HepG2 (cell line): Measurements from ENCODE around the gene RCBTB2. TPM values are rescaled to one million over a fixed set of nuclear protein-coding genes. Genes with fewer than 3 reads are reported as not detected.

Experiments
- ATAC-seq: fragments of 200-7000 bp; cut with Tn5 transposase; 3 replicates; pipeline ENCODE4 v1.9.1; 2020; ENCODE audit warnings: mild to moderate bottlenecking, moderate library complexity
- BruUV-seq: library from RNA; stranded (reverse); fragments of 400-500 nt; replicated peaks from 2 replicates; lab custom pipeline; 2021; lab: Mats Ljungman, UMichigan
- CTCF ChIA-PET: fragments of 300-600 bp; formaldehyde crosslinking; extraction: SDS; loops from one replicate; lab custom pipeline; 2021; ENCODE audit warnings: low total read pairs, inconsistent platforms, low intra/inter-chr PET ratio; lab: Yijun Ruan, JAX
- POLR2A ChIA-PET: fragments of 350-600 bp; sonication (Branson Sonifier 250); formaldehyde crosslinking; loops from one replicate; lab custom pipeline; 2020; ENCODE audit warnings: antibody characterized with exemption, inconsistent platforms; lab: Yijun Ruan, JAX
- DNase-seq: peaks from one replicate; pipeline ENCODE4 v3.0.0-alpha.2; 2015; ENCODE audit warnings: low spot score
- FAIRE-seq: peaks from 3 replicates; lab custom pipeline; 2011; peaks lifted over from hg19 to GRCh38; lab: Jason Lieb, UNC
- H2AFZ ChIP-seq: one replicate; pipeline ENCODE4 v1.6.1; 2011; ENCODE audit warnings: low read length, inconsistent platforms
- H3K27ac ChIP-seq: fragments of 300-600 bp; 3 replicates; pipeline ENCODE4 v1.8.0; 2011; ENCODE audit warnings: mixed run types, mild to moderate bottlenecking, mixed read lengths, low read length, inconsistent platforms; ENCODE audit not compliant: insufficient read depth; ENCODE audit errors: extremely low read length
- H3K27me3 ChIP-seq, 2 experiments: fragments of 200-600 bp in 1 of 2; 2 replicates in 1 of 2; 3 replicates in 1 of 2; pipeline versions ENCODE4 v1.6.0 to v1.8.0; 2011; ENCODE audit warnings: low read length in 2 of 2, mild to moderate bottlenecking in 2 of 2, moderate library complexity in 2 of 2, inconsistent platforms in 1 of 2; ENCODE audit not compliant: insufficient read depth in 2 of 2, control insufficient read depth in 1 of 2
- H3K36me3 ChIP-seq, 2 experiments: fragments of 200-600 bp in 1 of 2; replicated peaks in 1 of 2; 2 replicates in 1 of 2; 3 replicates in 1 of 2; pipeline versions ENCODE4 v1.5.1 to v1.8.0; 2011; ENCODE audit warnings: low read length in 2 of 2, inconsistent platforms in 1 of 2; ENCODE audit not compliant: insufficient read depth in 2 of 2, control insufficient read depth in 1 of 2
- H3K4me1 ChIP-seq: 2 replicates; pipeline ENCODE4 v1.5.1; 2012; ENCODE audit warnings: low read length, inconsistent platforms; ENCODE audit not compliant: insufficient read depth
- H3K4me2 ChIP-seq: 2 replicates; pipeline ENCODE4 v1.6.0; 2011; ENCODE audit warnings: low read depth, low read length, inconsistent platforms
- H3K4me3 ChIP-seq, 3 experiments: fragments of 200-600 bp in 1 of 3; sonication (generic), shearing (Covaris generic) in 1 of 3; replicated peaks in 1 of 3; 2 replicates each; pipeline ENCODE4 v1.5.1; 2011 to 2016; ENCODE audit warnings: low read length in 3 of 3, inconsistent platforms in 2 of 3, low read depth in 2 of 3, mild to moderate bottlenecking in 2 of 3, control low read depth in 1 of 3, mixed read lengths in 1 of 3; ENCODE audit not compliant: insufficient read depth in 1 of 3
- H3K79me2 ChIP-seq: one replicate; pipeline ENCODE4 v1.6.1; 2011; ENCODE audit warnings: low read length, inconsistent platforms; ENCODE audit not compliant: insufficient read depth
- H3K9ac ChIP-seq: 2 replicates; pipeline ENCODE4 v1.6.0; 2011; ENCODE audit warnings: mild to moderate bottlenecking, low read depth, low read length, inconsistent platforms; ENCODE audit not compliant: insufficient read depth
- H3K9me3 ChIP-seq: 2 replicates; pipeline ENCODE4 v1.5.1; 2012; ENCODE audit warnings: mild to moderate bottlenecking, low read length
- H4K20me1 ChIP-seq: 2 replicates; pipeline ENCODE4 v1.6.0; 2011; ENCODE audit warnings: inconsistent platforms, mild to moderate bottlenecking, low read length, moderate library complexity; ENCODE audit not compliant: insufficient read depth
- ARNT2 ChIP-seq: sonication (generic); formaldehyde crosslinking; IDR thresholded peaks from 2 replicates; pipeline ENCODE4 v1.8.0; 2022; ENCODE audit warnings: mild to moderate bottlenecking, low read depth, missing genetic modification reagents, moderate library complexity
- CCAR2 ChIP-seq: fragments of 200-400 bp; formaldehyde crosslinking; optimal IDR thresholded peaks from 2 replicates; pipeline ENCODE3; 2018; ENCODE audit warnings: low read depth, mild to moderate bottlenecking, low read length, moderate library complexity
- CENPT ChIP-seq: sonication (generic); formaldehyde crosslinking; IDR thresholded peaks from 2 replicates; pipeline ENCODE4 v1.8.0; 2022; ENCODE audit warnings: low read depth, mild to moderate bottlenecking, moderate library complexity, missing genetic modification reagents
- CHD4 ChIP-seq: fragments of 200-600 bp; sonication (generic); IDR thresholded peaks from 2 replicates; pipeline ENCODE4 v1.7.0; 2017; ENCODE audit warnings: mild to moderate bottlenecking, low read length, borderline replicate concordance
- ISL2 ChIP-seq: sonication (generic); formaldehyde crosslinking; IDR thresholded peaks from 2 replicates; pipeline ENCODE4 v1.5.0; 2020; ENCODE audit warnings: missing genetic modification reagents
- KLF6 ChIP-seq: IDR thresholded peaks from 2 replicates; pipeline ENCODE4 v1.8.0; 2016; ENCODE audit warnings: missing biosample characterization, missing genetic modification reagents
- MXD3 ChIP-seq: IDR thresholded peaks from 2 replicates; pipeline ENCODE4 v1.6.1; 2016; ENCODE audit warnings: mild to moderate bottlenecking, missing biosample characterization, missing genetic modification reagents
- NFAT5 ChIP-seq: sonication (generic); formaldehyde crosslinking; IDR thresholded peaks from 2 replicates; pipeline ENCODE4 v1.4.0; 2020; ENCODE audit warnings: missing genetic modification reagents
- NR2F6 ChIP-seq, 2 experiments: IDR thresholded peaks; 2 replicates each; pipeline ENCODE4 v1.6.1; 2016; ENCODE audit warnings: antibody characterized with exemption in 1 of 2, mild to moderate bottlenecking in 1 of 2
- RBAK ChIP-seq: sonication (generic); formaldehyde crosslinking; IDR thresholded peaks from 2 replicates; pipeline ENCODE4 v1.5.1; 2020; ENCODE audit warnings: mild to moderate bottlenecking, missing genetic modification reagents
- RORA ChIP-seq: sonication (generic); formaldehyde crosslinking; IDR thresholded peaks from 2 replicates; pipeline ENCODE4 v1.5.0; 2020; ENCODE audit warnings: mild to moderate bottlenecking, missing genetic modification reagents, moderate library complexity
- ZBTB38 ChIP-seq: sonication (generic); formaldehyde crosslinking; IDR thresholded peaks from 2 replicates; pipeline ENCODE4 v1.5.1; 2020; ENCODE audit warnings: mild to moderate bottlenecking, missing genetic modification reagents
- ZKSCAN8 ChIP-seq: IDR thresholded peaks from 2 replicates; pipeline ENCODE4 v1.6.1; 2016; ENCODE audit warnings: borderline replicate concordance, missing genetic modification reagents, missing compliant biosample characterization
- ZMYM3 ChIP-seq: sonication (generic); formaldehyde crosslinking; IDR thresholded peaks from 2 replicates; pipeline ENCODE4 v1.5.1; 2020; ENCODE audit warnings: mild to moderate bottlenecking, missing genetic modification reagents
- ZNF569 ChIP-seq: sonication (generic); formaldehyde crosslinking; IDR thresholded peaks from 2 replicates; pipeline ENCODE4 v1.5.0; 2020; ENCODE audit warnings: mild to moderate bottlenecking, missing genetic modification reagents, moderate library complexity, borderline replicate concordance
- WGBS: methylation state at CpG from one replicate; pipeline ENCODE4 v1.1.6; 2017; ENCODE audit warnings: low lambda C conversion rate; 5-methylcytosine and 5-hydroxymethylcytosine counted together
- in situ Hi-C: cut with HindIII; loops from 2 replicates; pipeline ENCODE4 v1.10.0; 2017; ENCODE audit warnings: low pct_unique_long_range_greater_than_20kb; ENCODE audit not compliant: extremely low pct_ligation_motif_present
- intact Hi-C: fragments of 100-400 bp; cut with micrococcal nuclease; formaldehyde crosslinking; loops from one replicate; pipeline ENCODE4 v1.10.0; 2022; ENCODE audit not compliant: unreplicated experiment
- polyA plus RNA-seq, 8 experiments: library from polyadenylated mRNA; depleted of rRNA in 3 of 8; stranded (reverse) in 7 of 8; unstranded in 1 of 8; fragments of >200 nt; fragmentation: Illumina TruSeq in 4 of 8; extraction: Trizol in 4 of 8; gene quantifications; 2 replicates each; pipeline versions ENCODE4 v1.2.1 to v1.2.3, GENCODE V29; 2011 to 2016; ENCODE audit warnings: low read depth in 4 of 8, missing spikeins in 1 of 8, mixed read lengths in 1 of 8; ENCODE audit not compliant: insufficient read depth in 1 of 8
- total RNA-seq, 5 experiments: library from RNA; depleted of rRNA; stranded (reverse); fragments of >200 nt; fragmentation: Illumina TruSeq; extraction: Trizol; gene quantifications; 2 replicates each; pipeline ENCODE4 v1.2.3, GENCODE V29; 2016; ENCODE audit warnings: low read depth in 1 of 5
- TF ChIP-seq, protein P1 (sequence below): sonication (generic); formaldehyde crosslinking; IDR thresholded peaks from 2 replicates; pipeline ENCODE4 v1.9.0; 2022; ENCODE audit warnings: low read depth, missing genetic modification reagents

Gene RCBTB2
- total and polyA plus RNA-seq, 2 of the 13 experiments (the other 11 are each of a cell fraction or from before 2014, with no cell fraction given) = 1.9 to 2.7 TPM

GRCh38 chr13:48567515-48568369 is 34.9 kb upstream of the RCBTB2 start (continued):
- TF ChIP-seq, protein P1, sequence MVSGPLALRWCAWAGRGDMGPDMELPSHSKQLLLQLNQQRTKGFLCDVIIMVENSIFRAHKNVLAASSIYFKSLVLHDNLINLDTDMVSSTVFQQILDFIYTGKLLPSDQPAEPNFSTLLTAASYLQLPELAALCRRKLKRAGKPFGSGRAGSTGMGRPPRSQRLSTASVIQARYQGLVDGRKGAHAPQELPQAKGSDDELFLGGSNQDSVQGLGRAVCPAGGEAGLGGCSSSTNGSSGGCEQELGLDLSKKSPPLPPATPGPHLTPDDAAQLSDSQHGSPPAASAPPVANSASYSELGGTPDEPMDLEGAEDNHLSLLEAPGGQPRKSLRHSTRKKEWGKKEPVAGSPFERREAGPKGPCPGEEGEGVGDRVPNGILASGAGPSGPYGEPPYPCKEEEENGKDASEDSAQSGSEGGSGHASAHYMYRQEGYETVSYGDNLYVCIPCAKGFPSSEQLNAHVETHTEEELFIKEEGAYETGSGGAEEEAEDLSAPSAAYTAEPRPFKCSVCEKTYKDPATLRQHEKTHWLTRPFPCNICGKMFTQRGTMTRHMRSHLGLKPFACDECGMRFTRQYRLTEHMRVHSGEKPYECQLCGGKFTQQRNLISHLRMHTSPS (CRISPR knock-in tag) = no peak
- no peak for TF ChIP-seq NR2F6 (IDR thresholded peaks at IDR 0.05)
- TF ChIP-seq NR2F6 (CRISPR knock-in tag; IDR thresholded peaks at IDR 0.05) = 0 out of 2 replicates have a peak, but pooled peaks have one; percentile 21
- TF ChIP-seq ISL2 (CRISPR knock-in tag) = peak; percentile 53; the same call in 1 of the 2 replicates
- TF ChIP-seq CCAR2 = no peak
- TF ChIP-seq KLF6 (CRISPR knock-in tag) = no peak

DNA sequence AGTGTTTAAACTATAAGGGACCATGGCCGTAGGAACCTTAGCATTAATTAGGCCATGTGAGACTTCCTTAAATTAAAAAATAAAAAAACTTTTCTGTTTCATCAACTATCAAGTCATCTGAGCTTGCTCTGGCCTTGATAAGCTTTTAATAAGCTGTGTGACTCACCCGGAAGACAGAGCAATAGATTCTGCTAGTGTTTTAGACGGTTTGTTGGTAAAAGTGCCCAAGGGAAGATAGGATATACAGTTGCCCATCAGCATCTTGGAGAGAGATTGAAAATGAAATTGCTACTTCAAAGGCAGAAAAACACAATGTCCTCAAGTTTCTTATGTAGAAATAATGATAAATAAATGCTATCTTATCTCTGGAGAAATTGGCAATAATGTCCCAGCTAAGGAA is 31.2 kb upstream of the RCBTB2 start:
- Histone ChIP-seq H3K36me3 (no peaks in the 10 kb centered on the region), H3K4me3 (no peak overlapping the region), H3K79me2 (no peaks in the 10 kb centered on the region), H3K4me2 (no peak overlapping the region), H3K27me3 (no peaks in the 10 kb centered on the region; a peak in 1 of 5 replicates), H3K9me3 (no peaks in the 10 kb centered on the region), H3K27ac (no peak overlapping the region), H2AFZ (no peak overlapping the region), H3K9ac (no peak overlapping the region), H4K20me1 (no peaks in the 10 kb centered on the region), H3K4me1 (peaks cover 37% of the 10 kb centered on the region)
- ATAC-seq = no peak
- ChIA-PET CTCF (no interaction called here), POLR2A (no interaction called here)
- WGBS = 68% methylated on average over 3 of the region's 3 CpGs
- no peak for FAIRE-seq
- no TSS peak for BruUV-seq
- intact Hi-C loops = no loop called here
- DNase-seq = no peak
- in situ Hi-C loops = no loop called here
- TF ChIP-seq ZKSCAN8 (CRISPR knock-in tag) (no peak), CHD4 (no peak), RORA (CRISPR knock-in tag) (no peak), ZMYM3 (CRISPR knock-in tag) (no peak), ARNT2 (no peak), NFAT5 (CRISPR knock-in tag) (no peak), RBAK (no peak), MXD3 (no peak), ZNF569 (no peak), ZBTB38 (CRISPR knock-in tag) (no peak), CENPT (no peak)
